ENCODE results near the gene POLN.
"Not testable (repeated sequence)": the region's sequence is repeated elsewhere in the genome, so short reads cannot be mapped to it uniquely, and the experiment has no call there.

POLN gene

GRCh38 chr4:2177443-2178093 is 64.4 kb downstream of the POLN start:
- peaks cover 2% of the 10 kb centered on the region for H3K9me3 Mint-ChIP-seq
- H3K27ac Mint-ChIP-seq = no peak overlapping the region
- no peaks in the 10 kb centered on the region for H3K27me3 Mint-ChIP-seq
- H3K36me3 Mint-ChIP-seq = peaks cover 6% of the 10 kb centered on the region
- H3K4me1 Mint-ChIP-seq = peaks cover 11% of the 10 kb centered on the region
- H3K4me3 Mint-ChIP-seq = no peak overlapping the region

GRCh38 chr4:2175990-2176698 is 65.8 kb downstream of the POLN start:
- no peaks in the 10 kb centered on the region for H3K9me3 Mint-ChIP-seq
- peaks cover 2% of the 10 kb centered on the region for H3K36me3 Mint-ChIP-seq
- no peaks in the 10 kb centered on the region for H3K27me3 Mint-ChIP-seq
- peaks cover 21% of the 10 kb centered on the region for H3K4me1 Mint-ChIP-seq
- no peak overlapping the region for H3K4me3 Mint-ChIP-seq
- no peak overlapping the region for H3K27ac Mint-ChIP-seq

GRCh38 chr4:2174061-2174460 is 67.9 kb downstream of the POLN start:
- peaks cover 21% of the 10 kb centered on the region for H3K4me1 Mint-ChIP-seq
- no peaks in the 10 kb centered on the region for H3K36me3 Mint-ChIP-seq
- H3K27me3 Mint-ChIP-seq = no peaks in the 10 kb centered on the region
- H3K27ac Mint-ChIP-seq = no peak overlapping the region
- no peaks in the 10 kb centered on the region for H3K9me3 Mint-ChIP-seq
- no peak overlapping the region for H3K4me3 Mint-ChIP-seq

- H3K9me3 Mint-ChIP-seq = no peaks in the 10 kb centered on the region
- H3K4me3 Mint-ChIP-seq = no peak overlapping the region
- no peak overlapping the region for H3K27ac Mint-ChIP-seq
Measured at GRCh38 chr4:2172627-2173231, 69.2 kb downstream of the POLN start.

DNA sequence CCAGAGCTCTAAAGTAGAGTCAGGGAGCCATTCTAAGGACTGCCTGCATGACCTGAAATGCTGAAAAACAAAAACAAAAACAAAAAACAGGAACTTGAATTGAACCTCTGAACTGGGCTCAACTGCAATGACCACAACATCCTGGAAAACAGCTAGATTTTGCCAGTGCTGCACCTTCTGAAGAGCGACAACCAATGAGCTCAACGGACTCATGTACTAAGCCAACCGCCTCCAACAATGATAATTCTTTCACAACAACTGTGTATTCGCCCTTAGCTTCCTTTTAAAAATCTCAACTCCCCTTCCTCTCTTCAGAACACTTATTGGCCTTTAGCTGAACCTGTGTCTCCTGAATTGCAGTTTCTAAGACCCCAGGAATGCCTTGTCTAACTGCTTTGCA is 69.8 kb downstream of the POLN start:
- Mint-ChIP-seq H3K4me3 (no peak overlapping the region), H3K27me3 (no peaks in the 10 kb centered on the region), H3K4me1 (peaks cover 21% of the 10 kb centered on the region), H3K27ac (no peak overlapping the region), H3K36me3 (no peaks in the 10 kb centered on the region), H3K9me3 (no peaks in the 10 kb centered on the region)

More at GRCh38 chr4:2172627-2173231, 69.2 kb downstream of the POLN start:
- Mint-ChIP-seq H3K36me3 (no peaks in the 10 kb centered on the region), H3K27me3 (no peaks in the 10 kb centered on the region), H3K4me1 (peaks cover 21% of the 10 kb centered on the region)

DNA sequence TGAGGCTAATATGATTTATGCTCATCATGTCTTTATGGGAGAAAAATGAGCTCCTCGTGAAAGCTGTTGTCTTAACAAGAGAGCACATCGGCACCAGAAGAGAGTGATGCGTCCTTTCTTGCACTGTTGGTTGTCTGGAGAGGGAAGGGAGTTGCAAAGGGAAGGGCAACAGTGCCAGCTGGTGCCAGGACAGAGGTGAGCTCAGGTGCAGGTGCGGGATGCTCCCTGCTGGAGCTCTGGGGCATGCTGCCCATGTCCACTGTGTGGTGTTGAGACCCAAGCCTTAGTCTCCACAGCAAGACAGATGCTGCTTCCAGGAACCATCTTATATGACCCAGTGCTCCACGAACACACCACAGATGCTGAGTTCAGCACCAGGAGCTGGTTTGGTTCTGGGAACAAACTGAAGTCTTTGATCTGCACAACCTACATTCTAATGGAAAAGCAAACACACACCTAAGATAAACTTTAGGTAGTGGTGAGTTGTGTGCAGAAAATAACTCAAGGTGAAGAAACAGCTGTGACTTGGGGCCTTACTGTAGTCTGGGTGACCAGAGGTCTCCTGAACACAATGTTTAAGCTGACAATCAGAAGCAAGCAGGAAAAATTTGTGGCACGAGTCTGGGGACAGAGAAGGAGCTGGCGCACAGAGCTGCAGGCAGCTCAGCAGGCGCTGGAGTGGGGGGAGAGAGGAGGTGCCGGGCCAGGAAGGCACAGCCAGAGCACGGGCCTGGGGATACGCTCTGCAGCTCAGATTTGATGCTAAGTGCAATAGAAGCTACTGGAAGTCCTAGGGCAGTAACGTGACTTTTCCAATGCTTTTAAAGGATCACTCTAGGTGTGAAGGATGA is 73.2 kb downstream of the POLN start:
- Mint-ChIP-seq H3K27me3 (no peaks in the 10 kb centered on the region), H3K4me3 (no peak overlapping the region), H3K9me3 (no peaks in the 10 kb centered on the region), H3K4me1 (peaks cover 21% of the 10 kb centered on the region), H3K36me3 (no peaks in the 10 kb centered on the region), H3K27ac (no peak overlapping the region)

DNA sequence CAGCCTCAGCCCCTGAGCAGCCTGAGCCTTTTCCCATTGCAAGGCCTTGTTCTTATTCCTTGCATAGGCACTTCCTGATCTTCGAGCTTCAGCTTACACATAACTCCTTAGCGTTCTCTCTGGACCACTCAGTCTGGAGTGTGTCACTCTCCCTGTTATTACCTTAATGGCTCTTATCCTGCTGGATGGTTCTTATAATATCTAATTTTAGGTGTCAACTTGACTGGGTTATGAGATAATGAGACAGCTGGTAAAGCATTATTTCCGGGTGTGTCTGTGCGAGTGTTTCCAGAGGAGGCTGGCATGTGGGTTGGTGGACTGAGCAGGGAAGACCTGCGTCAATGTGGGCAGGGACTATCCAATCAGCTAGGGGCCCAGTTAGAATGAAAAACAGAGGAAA is 75.7 kb downstream of the POLN start:
- no peak overlapping the region for H3K27ac Mint-ChIP-seq

DNA sequence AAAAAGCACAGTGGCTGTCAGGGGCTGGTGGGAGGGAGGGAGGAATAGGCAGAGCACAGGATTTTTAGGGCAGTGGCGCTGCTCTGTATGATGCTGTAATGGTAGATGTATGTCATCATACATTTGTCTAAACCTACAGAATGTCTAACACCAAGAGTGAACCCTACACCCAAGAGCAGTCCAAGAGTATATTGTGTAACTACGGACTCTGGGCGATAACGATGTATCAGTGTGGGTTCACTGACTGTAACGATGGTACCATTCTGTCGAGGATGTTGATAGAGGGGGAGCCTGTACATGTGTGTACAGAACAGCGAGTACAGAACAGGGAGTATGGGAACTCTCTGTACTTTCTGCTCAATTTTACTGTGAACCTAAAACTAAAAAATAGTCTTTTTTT is 76.5 kb downstream of the POLN start:
- H3K4me3 Mint-ChIP-seq = no peak overlapping the region
- H3K36me3 Mint-ChIP-seq = no peaks in the 10 kb centered on the region
- H3K27ac Mint-ChIP-seq = no peak overlapping the region
- H3K4me1 Mint-ChIP-seq = no peaks in the 10 kb centered on the region
- H3K27me3 Mint-ChIP-seq = no peaks in the 10 kb centered on the region
- H3K9me3 Mint-ChIP-seq = no peaks in the 10 kb centered on the region

More for the DNA sequence above, 75.7 kb downstream of the POLN start:
- Mint-ChIP-seq H3K4me1 (no peaks in the 10 kb centered on the region), H3K27me3 (no peaks in the 10 kb centered on the region), H3K36me3 (no peaks in the 10 kb centered on the region), H3K4me3 (no peak overlapping the region), H3K9me3 (no peaks in the 10 kb centered on the region)

DNA sequence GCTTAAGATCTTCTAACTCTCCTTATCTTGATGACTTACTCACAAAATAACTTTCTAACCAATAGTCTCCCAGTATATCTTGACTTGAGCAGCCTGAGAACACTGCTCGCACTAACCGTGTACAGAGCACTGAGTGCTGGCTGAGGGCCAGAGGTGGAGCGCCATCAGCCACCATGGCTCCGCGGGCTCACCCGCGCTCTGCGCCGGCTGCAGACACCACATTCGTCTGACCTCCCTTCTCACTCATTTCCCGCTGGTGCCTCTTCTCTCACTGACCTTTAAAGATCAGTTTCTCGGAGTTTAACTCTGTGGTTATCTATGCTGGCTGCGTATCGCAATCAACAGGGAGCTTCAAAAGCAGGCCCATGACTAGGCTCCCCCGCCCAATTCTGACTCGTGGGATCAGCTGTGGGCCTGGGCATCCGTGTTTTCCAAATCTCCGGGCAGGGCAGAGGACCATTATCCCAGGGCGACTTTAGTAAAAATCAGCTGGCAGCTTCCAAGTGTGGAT is 78.6 kb downstream of the POLN start:
- no peak overlapping the region for H3K4me3 Mint-ChIP-seq
- H3K9me3 Mint-ChIP-seq = no peaks in the 10 kb centered on the region
- H3K36me3 Mint-ChIP-seq = no peaks in the 10 kb centered on the region
- no peaks in the 10 kb centered on the region for H3K4me1 Mint-ChIP-seq
- no peak overlapping the region for H3K27ac Mint-ChIP-seq
- H3K27me3 Mint-ChIP-seq = no peaks in the 10 kb centered on the region

GRCh38 chr4:2161092-2161703 is 80.7 kb downstream of the POLN start:
- H3K4me3 Mint-ChIP-seq, H3K36me3 Mint-ChIP-seq, H3K27ac Mint-ChIP-seq, H3K4me1 Mint-ChIP-seq, H3K27me3 Mint-ChIP-seq, H3K9me3 Mint-ChIP-seq: not testable (repeated sequence)

GRCh38 chr4:2159931-2160330 is 82.0 kb downstream of the POLN start:
- Mint-ChIP-seq H3K27ac (no peak overlapping the region), H3K4me1 (no peaks in the 10 kb centered on the region), H3K4me3 (no peak overlapping the region), H3K36me3 (no peaks in the 10 kb centered on the region), H3K27me3 (no peaks in the 10 kb centered on the region), H3K9me3 (no peaks in the 10 kb centered on the region)

DNA sequence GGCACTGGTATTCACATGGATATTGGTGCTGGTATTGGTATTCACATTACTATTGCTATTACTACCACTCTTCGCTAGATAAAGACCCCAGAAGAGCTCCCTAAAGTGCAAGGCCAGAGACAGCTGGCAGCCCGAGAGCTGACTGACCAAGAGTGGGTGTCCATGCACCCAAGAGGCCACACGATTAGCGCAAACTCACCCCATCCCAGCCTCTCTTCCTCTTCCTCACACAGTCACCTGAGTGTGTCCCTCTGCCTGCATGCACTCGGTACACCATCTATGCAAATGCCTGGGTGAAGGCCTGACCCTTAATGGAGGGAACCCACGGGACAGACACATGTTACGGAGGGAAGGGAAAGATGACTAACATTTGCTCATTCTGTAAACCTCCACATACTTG is 86.7 kb downstream of the POLN start:
- no peaks in the 10 kb centered on the region for H3K4me1 Mint-ChIP-seq
- no peaks in the 10 kb centered on the region for H3K9me3 Mint-ChIP-seq
- no peak overlapping the region for H3K27ac Mint-ChIP-seq
- H3K36me3 Mint-ChIP-seq = peaks cover 2% of the 10 kb centered on the region
- no peak overlapping the region for H3K4me3 Mint-ChIP-seq
- no peaks in the 10 kb centered on the region for H3K27me3 Mint-ChIP-seq

- Mint-ChIP-seq H3K36me3 (peaks cover 2% of the 10 kb centered on the region), H3K27ac (no peak overlapping the region), H3K27me3 (no peaks in the 10 kb centered on the region), H3K4me3 (no peak overlapping the region), H3K4me1 (no peaks in the 10 kb centered on the region), H3K9me3 (no peaks in the 10 kb centered on the region)
Measured at GRCh38 chr4:2154215-2154740, 87.6 kb downstream of the POLN start.

DNA sequence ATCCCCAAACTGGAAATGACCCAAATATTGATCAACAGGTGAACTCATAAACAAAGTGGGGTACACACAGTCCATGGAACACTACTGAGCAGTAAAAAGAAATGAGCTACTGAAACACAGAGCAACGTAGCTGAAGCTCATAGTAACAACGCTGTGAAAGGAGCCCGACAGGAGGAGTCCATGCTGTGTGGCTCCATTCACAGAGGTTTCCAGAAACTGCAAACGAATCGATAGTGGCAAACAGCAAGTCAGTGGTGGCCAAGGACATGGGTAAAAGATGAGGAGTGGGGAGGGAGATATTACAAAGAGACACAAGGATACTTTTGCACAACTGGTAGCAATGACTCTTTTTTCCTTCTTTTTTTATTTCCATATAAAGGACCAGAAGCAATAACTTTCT is 90.4 kb downstream of the POLN start:
- Mint-ChIP-seq H3K36me3 (peaks cover 5% of the 10 kb centered on the region), H3K4me3 (no peak overlapping the region), H3K27ac (no peak overlapping the region), H3K9me3 (no peaks in the 10 kb centered on the region), H3K27me3 (peaks cover 1% of the 10 kb centered on the region), H3K4me1 (no peaks in the 10 kb centered on the region)

DNA sequence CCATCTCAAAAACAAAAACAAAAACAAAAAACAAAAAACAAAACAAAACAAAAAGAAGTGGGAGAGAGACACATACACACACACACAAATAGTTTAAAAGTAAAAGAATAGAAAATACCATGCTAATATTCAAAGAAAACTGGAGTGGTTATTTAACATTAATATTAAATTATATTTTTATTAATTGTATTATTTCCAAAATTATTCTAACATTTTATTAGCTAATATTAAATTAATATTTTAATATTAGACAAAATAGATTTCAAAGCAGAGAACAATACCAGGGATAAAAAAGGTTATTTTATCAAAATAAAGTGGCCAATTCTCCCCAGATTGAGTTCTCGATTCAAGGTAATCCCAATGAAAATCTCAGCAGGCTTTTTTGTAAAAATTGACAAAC is 91.8 kb downstream of the POLN start:
- Mint-ChIP-seq H3K9me3 (no peaks in the 10 kb centered on the region), H3K27me3 (peaks cover 1% of the 10 kb centered on the region), H3K27ac (no peak overlapping the region), H3K36me3 (peaks cover 5% of the 10 kb centered on the region), H3K4me3 (no peak overlapping the region), H3K4me1 (no peaks in the 10 kb centered on the region)
